ENCODE data around the gene KHDC4. TPM values are rescaled to one million over a fixed set of nuclear protein-coding genes. Genes with fewer than 3 reads are reported as not detected.

Gene KHDC4
- total RNA-seq, 4 donors from 2014 or later, result 30.9 to 62.0 (median 39.5) TPM

DNA sequence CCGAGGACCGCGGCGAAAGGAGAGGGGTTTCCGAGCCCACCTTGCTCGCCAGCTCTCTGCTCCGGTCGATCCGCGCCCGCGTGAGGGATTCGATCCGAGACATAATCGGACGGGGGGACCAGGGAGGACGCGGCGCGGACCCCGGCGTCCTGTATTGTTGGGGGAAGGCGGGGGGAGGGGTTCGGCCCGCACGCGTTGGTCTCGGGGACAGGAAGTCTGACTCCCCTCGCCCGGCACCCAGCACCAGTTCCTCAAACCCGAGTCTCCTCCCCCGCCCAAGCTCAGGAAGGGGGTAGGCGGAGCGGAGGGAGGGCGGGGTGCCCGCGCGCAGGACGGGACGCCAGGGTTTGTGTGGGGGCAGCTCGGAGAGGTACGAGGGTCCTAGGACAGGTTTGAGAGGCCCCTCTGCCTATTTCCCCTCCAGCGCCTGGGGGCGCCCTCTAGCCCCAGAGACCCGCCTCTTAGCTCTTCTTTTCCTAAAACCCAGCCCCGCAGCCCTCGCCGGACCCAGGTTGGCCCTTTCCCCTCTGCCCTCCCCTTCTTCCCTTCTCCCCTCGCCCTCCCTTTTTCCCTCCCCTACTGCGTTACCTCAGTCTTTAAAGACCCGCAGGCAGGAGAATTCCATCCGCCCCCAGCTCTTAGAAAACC lies 44.2 kb upstream of the KHDC4 start, which contains the start of gene ARHGEF2:
ARHGEF2 (minus strand) TSS at position 223 of the 648 bp plus-strand sequence; CDS start at position 103, 120 bp downstream.
- TF ChIP-seq, protein P1, sequence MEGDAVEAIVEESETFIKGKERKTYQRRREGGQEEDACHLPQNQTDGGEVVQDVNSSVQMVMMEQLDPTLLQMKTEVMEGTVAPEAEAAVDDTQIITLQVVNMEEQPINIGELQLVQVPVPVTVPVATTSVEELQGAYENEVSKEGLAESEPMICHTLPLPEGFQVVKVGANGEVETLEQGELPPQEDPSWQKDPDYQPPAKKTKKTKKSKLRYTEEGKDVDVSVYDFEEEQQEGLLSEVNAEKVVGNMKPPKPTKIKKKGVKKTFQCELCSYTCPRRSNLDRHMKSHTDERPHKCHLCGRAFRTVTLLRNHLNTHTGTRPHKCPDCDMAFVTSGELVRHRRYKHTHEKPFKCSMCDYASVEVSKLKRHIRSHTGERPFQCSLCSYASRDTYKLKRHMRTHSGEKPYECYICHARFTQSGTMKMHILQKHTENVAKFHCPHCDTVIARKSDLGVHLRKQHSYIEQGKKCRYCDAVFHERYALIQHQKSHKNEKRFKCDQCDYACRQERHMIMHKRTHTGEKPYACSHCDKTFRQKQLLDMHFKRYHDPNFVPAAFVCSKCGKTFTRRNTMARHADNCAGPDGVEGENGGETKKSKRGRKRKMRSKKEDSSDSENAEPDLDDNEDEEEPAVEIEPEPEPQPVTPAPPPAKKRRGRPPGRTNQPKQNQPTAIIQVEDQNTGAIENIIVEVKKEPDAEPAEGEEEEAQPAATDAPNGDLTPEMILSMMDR (IDR thresholded peaks at IDR 0.05; ENCODE audit: low read depth), result no peak

DNA sequence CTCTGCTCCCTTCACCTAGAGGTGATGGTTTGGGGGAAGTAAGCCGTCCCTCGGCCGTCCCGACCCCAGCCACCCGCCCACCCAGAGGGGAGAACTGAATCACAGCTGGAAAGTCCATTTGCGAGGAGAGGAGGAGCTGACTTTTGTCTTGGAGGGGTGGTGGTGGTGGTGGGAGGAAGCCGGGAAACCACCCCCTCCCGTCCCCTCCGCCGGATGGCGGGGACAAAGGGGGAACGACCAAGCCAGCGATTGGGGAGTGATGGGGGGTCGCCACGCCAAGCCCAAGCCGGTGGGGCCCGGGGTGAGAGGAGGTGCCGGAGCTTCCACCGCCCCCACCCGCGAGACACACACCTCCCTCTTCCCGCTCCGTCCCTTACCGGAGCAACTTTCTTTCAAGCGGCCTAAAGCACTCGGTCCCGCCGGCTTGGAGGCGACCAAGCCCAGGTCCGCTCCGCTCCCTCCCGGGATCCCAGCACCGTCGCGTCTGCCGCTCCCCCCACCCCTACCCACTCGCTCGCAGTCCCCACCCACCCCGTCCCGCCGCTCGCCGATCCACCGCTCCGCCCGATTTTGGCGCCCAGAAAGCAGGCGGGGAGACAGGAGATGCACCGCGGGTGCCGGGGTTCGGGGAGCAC lies 43.6 kb upstream of the KHDC4 start:
- TF ChIP-seq, protein P1 (IDR thresholded peaks at IDR 0.05; ENCODE audit: low read depth), result no peak

DNA sequence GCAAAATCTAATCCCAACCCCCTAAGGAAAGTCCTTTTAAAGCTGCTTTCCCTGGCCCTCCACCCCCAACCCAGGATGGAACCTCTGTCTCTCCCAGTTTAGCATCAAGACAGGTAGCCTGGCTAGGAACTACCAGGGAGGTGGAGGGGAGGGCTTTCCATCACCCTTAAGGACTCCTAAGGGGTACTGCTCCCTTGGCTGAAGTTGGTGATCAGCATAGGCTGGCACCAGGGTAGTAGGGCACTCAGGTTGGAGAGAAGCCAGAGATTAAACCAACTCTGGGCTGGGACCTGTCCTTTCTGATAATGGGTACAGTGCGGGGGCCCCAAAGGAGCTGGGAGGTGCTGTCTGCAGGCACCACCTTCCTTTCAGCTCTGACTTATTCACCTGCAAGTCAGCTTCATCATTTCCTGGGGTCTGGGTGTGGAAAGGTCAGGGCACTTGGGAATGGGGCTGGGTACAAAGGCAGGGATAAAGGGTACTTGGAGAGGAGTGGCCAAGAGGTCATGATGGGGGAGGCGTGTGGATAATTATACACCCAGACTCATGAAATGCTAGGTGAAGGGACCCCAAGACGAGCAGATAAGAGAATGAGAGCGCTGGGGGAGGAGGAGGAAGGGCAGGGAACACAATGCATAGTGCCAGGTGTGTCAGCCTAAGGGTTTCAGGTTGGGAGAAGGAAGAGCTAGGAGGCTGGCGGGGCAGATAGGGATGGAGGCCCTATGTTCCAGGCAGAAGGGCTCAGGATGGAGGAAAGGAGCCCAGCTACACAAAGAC lies 42.9 kb upstream of the KHDC4 start:
- TF ChIP-seq, protein P1 (IDR thresholded peaks at IDR 0.05; ENCODE audit: low read depth), result no peak

DNA sequence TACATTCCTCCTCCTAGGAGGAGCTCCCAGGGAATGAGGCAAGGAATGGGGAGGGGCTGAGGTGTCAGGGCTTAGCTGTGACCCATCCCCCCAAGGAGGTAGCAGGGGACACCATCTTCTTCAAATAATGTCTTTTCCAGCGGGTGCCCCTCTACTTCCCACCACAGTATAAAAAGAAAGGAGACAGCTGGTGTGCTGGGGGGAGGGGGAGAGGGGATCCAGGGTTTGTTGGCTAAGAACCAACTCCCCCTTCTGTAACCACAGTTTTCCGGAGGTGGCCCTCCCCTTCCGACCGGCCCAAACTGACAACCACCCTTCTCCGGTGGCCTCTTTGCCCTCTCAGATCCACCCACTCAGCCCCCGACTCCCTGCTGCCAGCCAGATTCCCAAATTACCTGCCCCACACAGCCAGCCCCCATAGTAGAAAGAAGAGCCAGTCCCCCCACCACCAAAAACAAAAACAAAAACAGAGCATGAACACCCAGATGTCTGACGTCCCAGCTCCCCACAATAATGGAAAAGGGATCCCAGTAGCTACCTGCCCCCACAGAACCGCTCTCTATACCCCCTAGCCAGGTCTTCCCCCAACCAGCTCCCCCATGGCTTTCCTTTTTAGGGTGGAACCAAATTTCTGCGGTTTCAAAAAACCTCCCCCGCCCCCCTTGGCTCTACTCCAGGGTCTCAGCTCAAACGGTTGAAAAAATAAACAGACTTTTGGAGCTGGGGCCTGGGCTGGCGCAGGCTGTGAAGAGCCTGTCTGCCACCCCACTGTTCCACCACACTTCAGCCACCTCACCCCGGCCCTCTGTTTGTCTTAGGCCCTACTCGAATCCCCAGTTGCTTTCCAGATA lies 42.1 kb upstream of the KHDC4 start:
- TF ChIP-seq, protein P1 (IDR thresholded peaks at IDR 0.05; ENCODE audit: low read depth), result no peak

DNA sequence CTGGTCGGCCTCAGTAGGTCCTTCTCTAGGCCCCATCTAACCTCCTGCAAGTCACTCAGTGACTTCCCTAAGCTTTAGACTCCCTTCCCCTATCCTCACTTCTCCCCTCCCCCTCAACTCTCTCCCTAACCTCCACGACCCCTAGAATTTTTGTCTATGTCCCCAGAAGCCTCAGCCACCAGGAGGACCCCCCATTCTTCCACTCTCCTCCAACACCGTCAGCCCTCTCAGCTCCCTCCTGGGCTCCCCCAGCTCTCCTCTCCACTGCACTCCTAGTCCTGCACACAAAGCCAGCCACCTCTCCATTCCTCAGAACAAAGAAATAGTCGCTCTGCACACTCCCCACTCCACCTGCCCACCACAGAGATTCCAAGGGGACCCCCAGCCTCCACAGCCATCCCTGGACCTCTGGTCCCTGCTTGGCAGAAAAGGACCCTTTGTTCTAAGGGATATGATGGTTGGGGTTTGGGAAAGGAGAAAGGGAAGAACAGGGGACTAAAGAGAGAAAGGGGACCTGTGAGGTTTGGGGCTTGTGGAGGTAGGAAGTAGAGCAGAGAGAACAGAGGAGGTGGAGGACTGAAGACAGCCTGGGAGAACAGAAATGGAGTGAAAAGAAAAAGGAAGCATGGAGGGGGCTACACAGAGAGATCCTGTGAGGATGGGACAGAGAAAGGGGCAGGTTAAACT lies 41.3 kb upstream of the KHDC4 start:
- TF ChIP-seq, protein P1 (IDR thresholded peaks at IDR 0.05; ENCODE audit: low read depth), result no peak

DNA sequence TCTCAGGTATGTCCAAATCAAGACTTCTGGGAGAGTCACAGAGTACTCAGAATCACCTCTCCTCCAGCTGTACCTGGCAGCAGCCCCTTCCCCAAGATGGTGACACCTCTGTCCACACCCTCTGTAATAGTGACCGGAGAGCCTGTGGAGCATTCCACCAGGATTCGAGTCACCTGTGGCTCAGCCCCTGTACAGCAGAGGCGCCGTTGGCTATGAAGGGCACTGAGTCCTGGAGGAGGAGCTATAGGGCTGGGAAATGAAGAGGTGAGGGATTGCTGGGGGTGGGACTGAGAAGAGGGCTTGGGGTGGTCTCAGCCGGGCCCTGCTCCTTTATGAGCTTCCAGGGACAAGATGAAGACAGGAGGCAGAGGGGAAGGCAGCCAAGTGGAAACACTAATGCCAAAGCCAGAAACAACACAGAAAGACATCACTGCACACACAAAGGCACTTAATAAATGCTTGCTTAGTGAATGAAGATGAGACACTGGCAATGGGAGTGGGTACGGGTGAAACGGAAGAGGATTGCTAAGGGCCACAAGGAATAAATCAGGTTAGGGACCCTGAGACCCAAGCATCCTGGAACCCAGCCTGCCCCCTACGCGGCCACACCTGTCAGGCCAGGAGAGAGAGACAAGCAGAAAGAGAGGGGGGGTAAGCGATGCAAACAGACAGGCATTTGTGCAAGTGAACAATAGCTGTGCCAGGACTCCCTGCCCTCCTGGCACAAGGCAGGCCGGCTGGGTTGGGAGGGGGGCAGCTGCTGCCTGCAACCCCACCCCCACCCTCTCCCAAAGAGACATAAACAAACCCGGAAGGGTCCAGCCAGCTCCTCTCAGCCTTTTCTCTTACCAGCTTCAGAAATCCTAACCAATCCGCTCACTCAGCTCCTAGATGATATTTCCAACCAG lies 40.2 kb upstream of the KHDC4 start:
- TF ChIP-seq, protein P1 (IDR thresholded peaks at IDR 0.05; ENCODE audit: low read depth), result no peak
